COR-L47 (cell line): Measurements from ENCODE around the gene CENPF.
A peak's percentile ranks its signal among the peaks of the same experiment; 100 is the strongest.
"Not testable (repeated sequence)": the region's sequence is repeated elsewhere in the genome, so short reads cannot be mapped to it uniquely, and the experiment has no call there.

ENCODE experiments used
- DNase-seq: peaks from one replicate; lab custom pipeline; 2025; lab: John Stamatoyannopoulos, UW

The CENPF gene

DNA sequence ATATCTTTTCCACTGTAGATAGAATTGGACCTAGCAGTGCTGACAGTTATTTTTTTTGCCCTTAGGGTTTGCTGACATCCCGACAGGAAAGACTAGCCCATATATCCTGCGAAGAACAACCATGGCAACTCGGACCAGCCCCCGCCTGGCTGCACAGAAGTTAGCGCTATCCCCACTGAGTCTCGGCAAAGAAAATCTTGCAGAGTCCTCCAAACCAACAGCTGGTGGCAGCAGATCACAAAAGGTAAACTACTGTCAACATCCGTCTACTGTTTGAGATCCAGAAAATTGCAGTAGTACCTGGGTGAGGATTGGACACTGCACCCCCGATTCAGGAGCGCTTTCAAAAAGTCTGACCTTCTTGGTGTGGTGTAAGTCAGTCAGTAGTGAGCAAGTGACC lies 55.8 kb downstream of the CENPF start:
- no peak for DNase-seq

DNA sequence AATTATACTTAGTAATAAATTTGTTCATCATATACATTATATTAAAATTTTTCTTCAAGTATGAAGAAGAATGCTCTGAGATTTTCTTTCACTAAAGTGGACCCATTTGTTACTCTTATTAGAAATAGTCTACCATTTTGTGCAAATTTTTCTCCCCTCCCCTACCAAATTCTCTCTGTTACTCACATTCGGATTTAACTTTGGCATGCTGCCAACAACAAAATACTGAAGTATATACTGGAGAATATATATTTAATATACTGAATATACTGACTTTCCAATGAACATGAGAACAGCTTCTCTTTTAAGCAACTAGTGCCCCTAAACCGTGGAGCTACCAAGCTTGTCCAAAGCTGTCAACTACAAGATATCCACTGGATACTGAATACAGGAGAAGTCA lies 57.2 kb downstream of the CENPF start:
- DNase-seq: no peak

DNA sequence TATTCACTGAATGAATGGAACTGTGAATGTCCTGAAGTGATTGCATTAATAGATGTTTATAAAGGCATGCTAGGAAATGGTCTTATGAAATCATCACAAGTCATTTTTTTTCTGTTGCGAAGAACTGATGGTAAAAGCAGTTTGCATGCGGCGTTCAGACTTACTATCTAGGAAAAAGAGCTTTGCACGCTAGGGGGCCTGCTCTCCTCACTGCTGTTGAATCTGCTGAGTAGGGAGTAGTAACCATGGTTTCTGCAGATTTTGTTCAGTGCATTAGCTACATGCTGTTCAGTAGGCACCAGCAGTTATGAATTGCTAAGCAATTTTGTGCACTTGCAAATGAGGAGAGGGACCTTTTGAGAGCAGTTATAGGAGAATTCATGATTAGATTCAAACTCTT lies 57.9 kb downstream of the CENPF start:
- DNase-seq: no peak

DNA sequence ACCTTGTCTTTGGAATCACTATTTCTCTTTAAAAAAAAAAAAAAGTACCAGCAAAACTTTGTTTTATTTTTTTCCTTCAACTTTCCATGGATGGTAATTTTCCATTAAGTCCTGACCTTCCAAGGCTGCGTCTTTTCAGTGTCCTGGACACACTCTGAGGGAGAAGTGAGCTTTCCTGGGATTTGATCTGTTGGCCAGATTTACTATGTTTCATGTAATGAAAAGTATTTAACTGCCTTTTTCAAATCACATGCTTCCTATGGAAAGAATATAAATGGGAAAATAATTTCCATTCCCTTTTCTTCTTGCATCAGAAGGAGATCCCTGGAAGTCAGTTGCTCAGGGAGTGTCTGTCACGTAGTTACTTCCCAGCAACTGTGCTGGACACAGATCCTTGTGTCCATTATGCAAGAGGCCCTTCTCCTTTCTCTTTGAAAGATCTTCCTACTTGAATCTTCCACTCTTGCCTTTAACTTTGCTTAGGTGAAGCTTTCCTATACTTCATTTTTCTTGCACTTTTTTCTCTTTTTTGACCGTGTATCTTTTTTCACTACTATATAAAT lies 59.3 kb downstream of the CENPF start:
- DNase-seq: no peak

- DNase-seq: no peak
Measured at GRCh38 chr1:214664651-214665433, 61.8 kb downstream of the CENPF start.

DNA sequence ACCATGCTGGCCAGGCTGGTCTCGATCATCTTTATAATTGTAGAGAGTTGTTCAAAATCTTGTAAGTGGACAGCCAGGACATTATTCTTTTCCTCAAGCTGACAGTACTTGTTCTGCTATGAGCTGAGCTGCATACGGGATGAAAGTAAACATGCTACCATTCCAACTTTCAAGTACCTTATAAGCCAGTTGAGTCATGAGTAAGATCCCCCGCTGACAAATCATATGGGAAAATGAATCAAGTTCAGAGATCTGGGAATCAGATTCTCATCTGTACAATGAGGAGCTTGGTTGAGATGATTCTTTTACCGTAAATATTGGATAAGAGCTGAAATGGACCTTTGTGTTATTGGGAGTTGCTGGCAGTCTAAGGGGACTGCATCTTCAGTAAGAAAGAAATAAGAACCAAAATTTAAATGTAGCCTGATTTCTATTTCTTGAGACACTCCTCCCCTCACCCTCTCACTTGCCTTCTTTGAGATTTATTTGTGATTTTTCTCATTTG lies 62.7 kb downstream of the CENPF start:
- no peak for DNase-seq

GRCh38 chr1:214666674-214667073 lies 63.7 kb downstream of the CENPF start:
- DNase-seq: no peak

- peak; percentile 31 for DNase-seq
Measured at GRCh38 chr1:214670098-214670497, 67.1 kb downstream of the CENPF start.

DNA sequence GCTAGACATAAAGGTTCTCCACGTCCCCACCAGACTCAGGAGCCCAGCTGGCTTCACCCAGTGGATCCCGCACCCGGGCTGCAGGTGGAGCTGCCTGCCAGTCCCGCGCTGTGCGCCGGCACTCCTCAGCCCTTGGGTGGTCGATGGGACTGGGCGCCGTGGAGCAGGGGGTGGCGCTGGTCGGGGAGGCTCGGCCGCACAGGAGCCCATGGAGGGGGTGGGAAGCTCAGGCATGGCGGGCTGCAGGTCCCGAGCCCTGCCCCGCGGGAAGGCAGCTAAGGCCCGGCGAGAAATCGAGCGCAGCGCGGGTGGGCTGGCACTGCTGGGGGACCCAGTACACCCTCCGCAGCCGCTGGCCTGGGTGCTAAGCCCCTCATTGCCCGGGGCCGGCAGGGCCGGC lies 70.0 kb downstream of the CENPF start:
- DNase-seq: not testable (repeated sequence)

DNA sequence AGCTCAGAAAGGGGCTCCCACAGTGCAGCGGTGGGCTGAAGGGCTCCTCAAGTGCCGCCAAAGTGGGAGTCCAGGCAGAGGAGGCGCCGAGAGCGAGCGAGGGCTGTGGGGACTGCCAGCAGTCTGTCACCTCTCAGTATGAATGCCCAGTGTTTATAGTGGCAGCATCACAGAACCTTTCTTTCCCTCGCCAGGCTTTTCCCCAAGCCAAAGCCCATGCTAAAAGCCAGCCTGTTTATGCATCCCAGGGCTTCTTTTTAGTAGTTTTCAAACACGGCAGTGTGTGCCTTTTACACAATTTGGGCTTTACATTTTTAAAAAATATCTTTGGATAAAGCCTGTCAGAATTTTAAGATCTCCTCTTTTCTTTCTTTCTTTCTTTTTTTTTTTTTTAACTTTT lies 70.6 kb downstream of the CENPF start:
- no peak for DNase-seq

- DNase-seq: not testable (repeated sequence)
Measured at GRCh38 chr1:214675524-214675923, 72.5 kb downstream of the CENPF start.

DNA sequence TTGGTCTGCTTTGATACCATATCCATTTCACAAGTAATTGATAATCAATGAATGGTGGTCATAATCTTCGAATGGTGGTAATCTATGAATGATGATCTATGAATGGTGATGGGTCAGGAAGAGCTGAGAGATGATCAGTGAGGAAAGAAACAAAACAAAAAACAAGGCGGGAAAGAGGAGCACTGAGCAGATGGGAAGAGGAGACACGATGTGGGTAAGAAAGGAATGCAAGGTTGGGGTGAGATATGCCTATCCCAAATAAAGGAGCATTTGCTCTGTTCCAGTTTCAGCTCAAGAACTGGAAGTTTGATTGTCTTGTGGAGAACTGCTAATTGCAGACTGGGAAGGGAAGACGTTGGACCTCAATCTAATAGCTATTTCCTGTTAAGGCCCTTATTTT lies 73.8 kb downstream of the CENPF start:
- DNase-seq: no peak

- no peak for DNase-seq
Measured at GRCh38 chr1:214677945-214678344, 75.0 kb downstream of the CENPF start.

GRCh38 chr1:214678386-214678785 lies 75.4 kb downstream of the CENPF start:
- no peak for DNase-seq

GRCh38 chr1:214683621-214684020 lies 80.6 kb downstream of the CENPF start:
- no peak for DNase-seq

DNA sequence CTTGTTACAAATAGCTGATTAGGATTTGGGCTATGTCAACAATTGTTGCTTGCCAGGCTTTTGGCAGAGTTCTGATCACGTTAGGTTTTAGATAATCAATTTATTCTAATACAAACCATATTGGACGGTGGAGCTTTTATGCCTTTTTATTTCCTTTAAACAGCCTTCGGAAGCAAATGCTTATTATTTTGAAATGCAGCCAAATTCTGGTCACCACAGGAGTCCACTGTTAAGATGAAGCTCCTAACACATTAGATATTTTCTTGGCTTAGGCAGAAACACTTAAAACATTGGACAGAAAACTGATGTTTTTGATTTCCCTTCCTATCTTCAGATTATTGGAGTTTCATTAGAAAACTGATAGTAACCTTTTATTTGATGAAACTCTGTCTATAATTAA lies 82.9 kb downstream of the CENPF start:
- peak; percentile 7 for DNase-seq

- DNase-seq: no peak
Measured at GRCh38 chr1:214686497-214686896, 83.5 kb downstream of the CENPF start.

GRCh38 chr1:214688891-214689290 lies 85.9 kb downstream of the CENPF start:
- DNase-seq: no peak

DNA sequence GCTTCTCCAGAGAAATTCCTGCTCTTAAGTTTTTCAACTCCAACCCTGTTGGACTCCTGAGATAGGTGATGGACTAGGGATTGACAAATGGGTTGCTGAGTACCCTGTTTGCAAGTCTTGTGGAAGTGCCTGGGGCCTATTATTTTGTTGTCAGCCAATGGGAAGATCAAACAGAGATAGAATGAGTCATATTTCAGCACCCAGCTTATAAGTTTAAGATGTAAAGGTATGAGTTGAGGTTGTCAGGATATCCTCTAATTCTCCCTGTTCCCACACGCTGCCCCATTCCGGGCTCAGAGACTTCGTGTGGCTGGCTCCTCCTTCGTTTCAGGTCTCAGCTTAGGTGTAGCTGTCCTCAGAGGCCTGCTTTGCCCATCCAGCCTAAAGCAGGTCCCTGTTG lies 91.8 kb downstream of the CENPF start:
- no peak for DNase-seq

GRCh38 chr1:214698559-214698958 lies 95.6 kb downstream of the CENPF start:
- no peak for DNase-seq

- no peak for DNase-seq
Measured at GRCh38 chr1:214700437-214700836, 97.4 kb downstream of the CENPF start.

DNA sequence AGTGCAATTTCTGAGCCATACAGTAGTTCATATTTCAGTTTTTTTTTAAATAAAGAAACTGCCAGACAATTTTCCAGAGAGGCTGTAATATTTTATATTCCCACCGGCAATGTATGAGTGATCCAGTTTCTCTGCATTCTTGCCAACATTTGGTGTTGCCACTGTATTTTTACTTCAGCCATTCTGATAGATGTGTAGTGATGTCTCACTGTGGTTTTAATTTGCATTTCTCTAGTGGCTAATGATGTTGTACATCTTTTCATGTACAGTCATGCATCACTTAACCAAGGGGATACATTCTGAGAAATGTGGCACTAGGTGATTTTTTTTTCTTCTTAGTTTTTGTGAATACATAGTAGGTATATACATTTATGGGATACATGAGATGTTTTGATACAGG lies 99.6 kb downstream of the CENPF start:
- no peak for DNase-seq

- no peak for DNase-seq
Measured at GRCh38 chr1:214707306-214708087, 104.5 kb downstream of the CENPF start.
